Prostate gland (tissue), 2 donors: ENCODE measurements around the gene TOP1.

Source experiments
- POLR2AphosphoS5 ChIP-seq: sonication (generic); formaldehyde crosslinking; IDR thresholded peaks from one replicate; pipeline ENCODE4 v1.6.1; 2017; ENCODE audit warnings: antibody characterized with exemption
- TF ChIP-seq, protein P1 (sequence below), 4 experiments: fragments of 200-600 bp in 2 of 4; fragments of 450-650 bp in 2 of 4; sonication (generic) in 2 of 4; IDR thresholded peaks; 1 replicate in 3 of 4; 2 replicates in 1 of 4; pipeline ENCODE4 v1.5.1; 2016 to 2019; ENCODE audit warnings: antibody characterized with exemption in 4 of 4, mild to moderate bottlenecking in 2 of 4, moderate library complexity in 2 of 4

DNA sequence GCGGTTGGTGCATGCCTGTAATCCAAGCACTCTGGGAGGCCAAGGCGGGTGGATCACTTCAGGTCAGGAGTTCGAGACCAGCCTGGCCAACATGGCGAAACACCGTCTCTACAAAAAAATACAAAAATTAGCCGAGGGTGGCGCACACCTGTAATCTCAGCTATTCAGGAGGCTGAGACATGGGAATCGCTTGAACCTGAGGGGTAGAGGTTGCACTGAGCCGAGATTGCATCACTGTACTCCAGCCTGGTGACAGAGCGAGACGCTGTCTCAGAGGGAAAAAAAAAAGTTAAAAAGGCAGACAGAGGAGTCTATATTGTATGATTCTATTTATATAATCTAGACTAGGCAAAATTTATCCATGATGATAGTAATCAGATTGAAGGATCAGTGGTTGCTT, 81.4 kb downstream of the TOP1 start:
- TF ChIP-seq, protein P1, sequence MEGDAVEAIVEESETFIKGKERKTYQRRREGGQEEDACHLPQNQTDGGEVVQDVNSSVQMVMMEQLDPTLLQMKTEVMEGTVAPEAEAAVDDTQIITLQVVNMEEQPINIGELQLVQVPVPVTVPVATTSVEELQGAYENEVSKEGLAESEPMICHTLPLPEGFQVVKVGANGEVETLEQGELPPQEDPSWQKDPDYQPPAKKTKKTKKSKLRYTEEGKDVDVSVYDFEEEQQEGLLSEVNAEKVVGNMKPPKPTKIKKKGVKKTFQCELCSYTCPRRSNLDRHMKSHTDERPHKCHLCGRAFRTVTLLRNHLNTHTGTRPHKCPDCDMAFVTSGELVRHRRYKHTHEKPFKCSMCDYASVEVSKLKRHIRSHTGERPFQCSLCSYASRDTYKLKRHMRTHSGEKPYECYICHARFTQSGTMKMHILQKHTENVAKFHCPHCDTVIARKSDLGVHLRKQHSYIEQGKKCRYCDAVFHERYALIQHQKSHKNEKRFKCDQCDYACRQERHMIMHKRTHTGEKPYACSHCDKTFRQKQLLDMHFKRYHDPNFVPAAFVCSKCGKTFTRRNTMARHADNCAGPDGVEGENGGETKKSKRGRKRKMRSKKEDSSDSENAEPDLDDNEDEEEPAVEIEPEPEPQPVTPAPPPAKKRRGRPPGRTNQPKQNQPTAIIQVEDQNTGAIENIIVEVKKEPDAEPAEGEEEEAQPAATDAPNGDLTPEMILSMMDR (IDR thresholded peaks at IDR 0.05) = no peak
- no peak for TF ChIP-seq POLR2AphosphoS5
